Lung (tissue), 12 donors: Measurements from ENCODE around the gene PPM1N. TPM values are rescaled to one million over a fixed set of nuclear protein-coding genes. Genes with fewer than 3 reads are reported as not detected.

Source experiments
- ATAC-seq: fragments of 200-7000 bp; cut with Tn5 transposase; one replicate; pipeline ENCODE4 v1.9.1; 2020; ENCODE audit warnings: moderate number of reproducible peaks; ENCODE audit not compliant: insufficient read depth, low FRiP score
- DNase-seq, 3 donors: peaks; one replicate each; pipeline ENCODE4 v3.0.0-alpha.2; 2013 to 2017
- H3K27ac ChIP-seq, 2 donors: one replicate each; pipeline ENCODE4 v1.5.1; 2013; ENCODE audit warnings: mild to moderate bottlenecking in 2 of 2, moderate library complexity in 2 of 2, control low read depth in 1 of 2, inconsistent platforms in 1 of 2, low read depth in 1 of 2, low read length in 1 of 2
- H3K27me3 ChIP-seq, 3 donors: one replicate each; pipeline ENCODE4 v1.5.1; 2013; ENCODE audit warnings: low read length in 2 of 3; ENCODE audit not compliant: control insufficient read depth in 3 of 3, insufficient read depth in 3 of 3
- H3K36me3 ChIP-seq, 4 donors: one replicate each; pipeline ENCODE4 v1.5.1; 2013; ENCODE audit warnings: low read length in 4 of 4, mild to moderate bottlenecking in 1 of 4, moderate library complexity in 1 of 4; ENCODE audit not compliant: control insufficient read depth in 4 of 4, insufficient read depth in 4 of 4
- H3K4me1 ChIP-seq, 5 donors: one replicate each; pipeline ENCODE4 v1.5.1; 2013; ENCODE audit warnings: low read length in 5 of 5, mild to moderate bottlenecking in 2 of 5, moderate library complexity in 1 of 5; ENCODE audit not compliant: control insufficient read depth in 5 of 5, insufficient read depth in 5 of 5
- H3K4me3 ChIP-seq: one replicate; pipeline ENCODE4 v1.5.1; 2013; ENCODE audit warnings: mild to moderate bottlenecking, control low read depth, moderate library complexity
- H3K9ac ChIP-seq, 2 donors: one replicate each; pipeline ENCODE4 v1.5.1; 2013; ENCODE audit warnings: low read length in 2 of 2, control low read depth in 1 of 2; ENCODE audit not compliant: insufficient read depth in 1 of 2
- H3K9me3 ChIP-seq, 4 donors: one replicate each; pipeline ENCODE4 v1.5.1; 2013; ENCODE audit warnings: low read length in 3 of 4, mild to moderate bottlenecking in 1 of 4, moderate library complexity in 1 of 4; ENCODE audit not compliant: control insufficient read depth in 4 of 4, insufficient read depth in 3 of 4
- WGBS, 2 donors: extraction: QIAGEN DNeasy Blood & Tissue Kit; methylation state at CpG; one replicate each; pipeline ENCODE4 v1.1.7; 2013; 5-methylcytosine and 5-hydroxymethylcytosine counted together
- polyA plus RNA-seq, 2 donors: library from polyadenylated mRNA; stranded (reverse); fragments of 200-250 nt; gene quantifications; one replicate each; pipeline ENCODE4 v1.2.1, GENCODE V29; 2013
- total RNA-seq, 2 donors: library from RNA; depleted of rRNA in 1 of 2; stranded (reverse); fragments of >200 nt in 1 of 2; gene quantifications; one replicate each; pipeline ENCODE4 v1.2.1, GENCODE V29; 2014 to 2021
- TF ChIP-seq, protein P1 (sequence below): IDR thresholded peaks from 2 replicates; pipeline ENCODE4 v1.5.1; 2012; ENCODE audit warnings: mild to moderate bottlenecking; ENCODE audit errors: control extremely low read depth, extremely low read depth
- donor health status: control.
- donor health status: control.
- donor health status: Bipolar disorder and iron deficiency.
- donor health status: healthy.
- donor health status: DM: yes; HTN: yes; CAD: no.

The PPM1N gene
- total and polyA plus RNA-seq, 4 donors = 0.37 to 8.1 (median 1.6) TPM

DNA sequence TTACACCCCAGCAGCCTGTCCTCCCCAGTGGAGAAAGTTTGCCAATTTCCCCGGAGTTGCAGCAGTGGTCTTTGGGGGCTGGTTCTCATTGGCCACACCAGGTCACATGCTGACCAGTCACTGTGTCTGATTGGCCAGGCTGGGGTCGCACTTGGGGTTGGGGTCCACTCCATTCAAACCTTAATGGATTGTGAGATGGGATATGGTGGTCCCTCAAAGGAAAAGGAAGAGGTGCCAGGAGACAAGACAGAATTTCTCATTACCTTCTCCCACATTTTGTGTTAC, 3.4 kb downstream of the PPM1N start:
- Histone ChIP-seq H3K9me3 (no peaks in the 10 kb centered on the region), H3K27ac (peak overlapping the region in 1 of 2 donors; percentile 65), H3K4me3 (no peak overlapping the region), H3K9ac (no peak overlapping the region), H3K4me1 (peaks cover 3 to 14% (median 7%) of the 10 kb centered on the region in 5 donors), H3K36me3 (no peaks in the 10 kb centered on the region), H3K27me3 (peaks cover 0 to 31% (median 26%) of the 10 kb centered on the region in 3 donors)
- TF ChIP-seq, protein P1, sequence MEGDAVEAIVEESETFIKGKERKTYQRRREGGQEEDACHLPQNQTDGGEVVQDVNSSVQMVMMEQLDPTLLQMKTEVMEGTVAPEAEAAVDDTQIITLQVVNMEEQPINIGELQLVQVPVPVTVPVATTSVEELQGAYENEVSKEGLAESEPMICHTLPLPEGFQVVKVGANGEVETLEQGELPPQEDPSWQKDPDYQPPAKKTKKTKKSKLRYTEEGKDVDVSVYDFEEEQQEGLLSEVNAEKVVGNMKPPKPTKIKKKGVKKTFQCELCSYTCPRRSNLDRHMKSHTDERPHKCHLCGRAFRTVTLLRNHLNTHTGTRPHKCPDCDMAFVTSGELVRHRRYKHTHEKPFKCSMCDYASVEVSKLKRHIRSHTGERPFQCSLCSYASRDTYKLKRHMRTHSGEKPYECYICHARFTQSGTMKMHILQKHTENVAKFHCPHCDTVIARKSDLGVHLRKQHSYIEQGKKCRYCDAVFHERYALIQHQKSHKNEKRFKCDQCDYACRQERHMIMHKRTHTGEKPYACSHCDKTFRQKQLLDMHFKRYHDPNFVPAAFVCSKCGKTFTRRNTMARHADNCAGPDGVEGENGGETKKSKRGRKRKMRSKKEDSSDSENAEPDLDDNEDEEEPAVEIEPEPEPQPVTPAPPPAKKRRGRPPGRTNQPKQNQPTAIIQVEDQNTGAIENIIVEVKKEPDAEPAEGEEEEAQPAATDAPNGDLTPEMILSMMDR = no peak
- ATAC-seq = no peak
- WGBS, 2 donors = 67 to 69% methylated on average over 2 of the region's 2 CpGs
- no peak for DNase-seq

DNA sequence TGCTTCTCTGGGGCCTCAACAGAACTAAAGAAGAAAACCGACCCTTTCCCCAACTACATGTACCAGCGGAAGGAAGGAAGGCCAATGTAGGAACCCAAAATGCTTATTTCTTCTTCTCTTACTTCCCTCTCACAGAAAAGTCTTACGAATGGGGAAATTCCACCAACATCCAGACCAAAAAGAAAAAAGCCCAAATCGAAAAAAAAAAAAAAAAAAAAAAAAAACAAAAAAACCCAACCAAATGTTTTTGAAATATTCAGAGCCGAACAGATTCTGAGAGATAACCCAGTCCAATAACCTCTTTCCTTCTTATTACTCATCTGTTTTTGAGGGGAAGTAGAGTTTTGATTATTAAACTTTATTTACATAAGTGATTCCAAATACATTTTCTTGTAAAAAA, 3.9 kb downstream of the PPM1N start:
- H3K27me3 ChIP-seq = peaks cover 0 to 31% (median 25%) of the 10 kb centered on the region in 3 donors
- no peak for DNase-seq
- WGBS, 2 donors = 32 to 60% methylated on average over 5 of the region's 5 CpGs
- no peak for ATAC-seq
- H3K36me3 ChIP-seq = no peaks in the 10 kb centered on the region
- H3K4me3 ChIP-seq = no peak overlapping the region
- H3K27ac ChIP-seq = peak overlapping the region in 1 of 2 donors; percentile 65
- TF ChIP-seq, protein P1 = no peak
- H3K4me1 ChIP-seq = peaks cover 3 to 12% (median 6%) of the 10 kb centered on the region in 5 donors
- H3K9me3 ChIP-seq = no peaks in the 10 kb centered on the region
- no peak overlapping the region for H3K9ac ChIP-seq

DNA sequence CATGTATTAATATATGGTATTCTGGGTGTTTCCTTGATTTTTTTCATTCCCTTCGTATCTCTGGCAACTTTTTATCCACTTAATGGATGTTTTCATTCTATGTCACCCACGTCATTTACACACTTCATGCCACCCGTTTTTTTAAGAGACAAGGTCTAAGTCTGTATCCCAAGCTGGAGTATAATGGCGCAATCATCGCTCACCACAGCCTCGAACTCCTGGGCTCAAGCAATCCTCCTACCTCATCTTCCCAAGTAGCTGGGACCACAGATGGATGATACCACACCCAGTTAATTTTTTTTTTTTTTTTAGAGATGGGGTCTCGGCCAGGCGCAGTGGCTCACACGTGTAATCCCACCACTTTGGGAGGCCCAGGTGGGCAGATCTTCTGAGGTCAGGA, 5.7 kb downstream of the PPM1N start:
- WGBS, 2 donors = 81 to 85% methylated on average over 9 of the region's 9 CpGs
- no peaks in the 10 kb centered on the region for H3K9me3 ChIP-seq
- no peak for ATAC-seq

More for the DNA sequence above, 5.7 kb downstream of the PPM1N start:
- Histone ChIP-seq H3K4me1 (peaks cover 0 to 10% (median 3%) of the 10 kb centered on the region in 5 donors), H3K36me3 (no peaks in the 10 kb centered on the region), H3K27ac (no peak overlapping the region), H3K4me3 (no peak overlapping the region), H3K27me3 (peaks cover 0 to 22% (median 14%) of the 10 kb centered on the region in 3 donors), H3K9ac (no peak overlapping the region)
- no peak for DNase-seq
- TF ChIP-seq, protein P1 = no peak
